ENCODE results near the gene RAB23.

- TF ChIP-seq EZH2 (IDR thresholded peaks at IDR 0.05; ENCODE audit: low read depth): no peak
- no peak for TF ChIP-seq CTCF (conservative IDR thresholded peaks at IDR 0.05)
Measured at GRCh38 chr6:57173056-57173885, 48.8 kb downstream of the RAB23 start.
